Measurements from ENCODE around the gene PRAMEF14.
"Not testable (repeated sequence)": the region's sequence is repeated elsewhere in the genome, so short reads cannot be mapped to it uniquely, and the experiment has no call there.

The PRAMEF14 gene, protein sequence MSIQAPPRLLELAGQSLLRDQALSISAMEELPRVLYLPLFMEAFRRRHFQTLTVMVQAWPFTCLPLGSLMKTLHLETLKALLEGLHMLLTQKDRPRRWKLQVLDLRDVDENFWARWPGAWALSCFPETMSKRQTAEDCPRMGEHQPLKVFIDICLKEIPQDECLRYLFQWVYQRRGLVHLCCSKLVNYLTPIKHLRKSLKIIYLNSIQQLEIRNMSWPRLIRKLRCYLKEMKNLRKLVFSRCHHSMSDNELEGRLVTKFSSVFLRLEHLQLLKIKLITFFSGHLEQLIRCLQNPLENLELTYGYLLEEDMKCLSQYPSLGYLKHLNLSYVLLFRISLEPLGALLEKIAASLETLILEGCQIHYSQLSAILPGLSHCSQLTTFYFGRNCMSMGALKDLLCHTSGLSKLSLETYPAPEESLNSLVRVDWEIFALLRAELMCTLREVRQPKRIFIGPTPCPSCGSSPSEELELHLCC

DNA sequence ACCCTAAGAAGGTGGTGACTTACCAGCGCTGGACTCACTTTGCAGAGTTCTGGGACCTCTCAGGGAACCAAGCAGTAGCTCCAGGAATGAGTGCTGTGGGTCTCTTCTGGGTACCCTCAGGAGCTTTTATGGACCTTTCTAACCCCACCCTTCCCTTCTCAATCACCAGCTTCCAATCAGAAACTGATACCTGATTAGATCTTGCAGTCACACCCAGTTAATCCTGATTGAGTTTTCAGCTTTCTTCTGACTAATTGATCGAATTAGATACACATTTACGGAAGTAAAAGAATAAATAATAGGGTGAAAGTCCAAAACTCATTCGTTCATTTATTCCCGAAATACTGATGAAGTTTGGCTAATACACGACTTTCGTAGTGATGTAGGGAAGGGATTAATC lies at the start of gene PRAMEF14:
Gene PRAMEF14, minus strand, starts transcription at position 101 of the 400 bp plus-strand sequence. CDS start 1,820 bp downstream, outside the sequence.
- DNase-seq: not testable (repeated sequence)

DNA sequence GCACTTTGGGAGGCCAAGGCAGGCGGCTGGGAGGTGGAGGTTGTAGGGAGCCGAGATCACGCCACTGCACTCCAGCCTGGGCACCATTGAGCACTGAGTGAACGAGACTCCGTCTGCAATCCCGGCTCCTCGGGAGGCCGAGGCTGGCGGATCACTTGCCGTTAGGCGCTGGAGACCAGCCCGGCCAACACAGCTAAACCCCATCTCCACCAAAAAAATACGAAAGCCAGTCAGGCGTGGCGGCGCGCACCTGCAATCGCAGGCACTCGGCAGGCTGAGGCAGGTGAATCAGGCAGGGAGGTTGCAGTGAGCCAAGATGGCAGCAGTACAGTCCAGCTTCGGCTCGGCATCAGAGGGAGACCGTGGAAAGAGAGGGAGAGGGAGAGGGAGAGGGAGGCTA lies 48.4 kb upstream of the PRAMEF14 start:
- DNase-seq: not testable (repeated sequence)

DNA sequence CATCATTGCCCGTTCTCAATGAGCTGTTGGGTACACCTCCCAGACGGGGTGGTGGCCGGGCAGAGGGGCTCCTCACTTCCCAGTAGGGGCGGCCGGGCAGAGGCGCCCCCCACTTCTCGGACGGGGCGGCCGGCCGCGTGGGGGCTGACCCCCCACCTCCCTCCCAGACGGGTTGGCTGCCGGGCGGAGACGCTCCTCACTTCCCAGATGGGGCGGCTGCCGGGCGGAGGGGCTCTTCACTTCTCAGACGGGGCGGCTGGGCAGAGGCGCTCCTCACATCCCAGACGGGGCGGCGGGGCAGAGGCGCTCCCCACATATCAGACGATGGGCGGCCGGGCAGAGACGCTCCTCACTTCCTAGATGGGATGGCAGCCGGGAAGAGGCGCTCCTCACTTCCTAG lies 47.8 kb upstream of the PRAMEF14 start:
- DNase-seq: not testable (repeated sequence)

DNA sequence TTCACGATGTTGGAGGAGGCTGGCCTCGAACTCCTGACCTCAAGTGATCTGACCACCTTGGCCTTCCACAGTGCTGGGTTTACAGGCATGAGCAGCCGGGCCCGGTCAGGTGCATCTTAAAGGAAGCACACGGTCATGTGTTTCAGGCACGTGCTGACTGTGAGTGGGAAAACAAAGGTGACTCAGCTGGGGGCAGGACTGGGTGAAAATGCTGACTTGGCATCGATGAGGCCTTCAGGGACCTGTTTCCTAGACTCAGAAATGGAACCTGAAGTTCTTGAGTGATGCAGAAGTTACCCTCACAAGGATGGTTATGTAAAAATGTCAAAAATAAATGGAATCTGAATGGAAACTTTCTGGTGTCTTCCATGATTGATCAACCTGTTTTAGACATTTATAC lies 46.1 kb upstream of the PRAMEF14 start:
- not testable (repeated sequence) for DNase-seq

DNA sequence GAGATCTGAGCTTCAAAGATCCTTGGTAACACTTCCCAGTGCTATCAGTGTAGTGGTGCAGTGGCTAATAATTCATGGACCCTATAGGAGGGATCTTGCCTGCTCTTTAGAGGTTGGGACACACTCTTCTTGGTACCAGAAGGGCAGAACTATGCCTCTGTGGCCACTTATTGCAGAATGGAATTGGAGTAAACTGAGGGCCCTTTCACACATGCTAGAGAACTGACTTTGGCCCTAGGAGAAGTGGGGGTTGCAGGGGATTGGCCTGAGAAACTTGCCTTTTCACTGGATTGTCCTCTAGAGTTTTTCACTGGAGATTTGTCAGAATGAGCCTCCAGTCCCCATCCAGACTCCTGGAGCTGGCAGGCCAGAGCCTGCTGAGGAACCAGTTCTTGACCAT lies 42.4 kb upstream of the PRAMEF14 start, which contains the start of gene PRAMEF17:
Gene PRAMEF17, plus strand, starts transcription at position 301 of the 400 bp plus-strand sequence. Its CDS starts 26 bp downstream, at position 327.
- not testable (repeated sequence) for DNase-seq

DNA sequence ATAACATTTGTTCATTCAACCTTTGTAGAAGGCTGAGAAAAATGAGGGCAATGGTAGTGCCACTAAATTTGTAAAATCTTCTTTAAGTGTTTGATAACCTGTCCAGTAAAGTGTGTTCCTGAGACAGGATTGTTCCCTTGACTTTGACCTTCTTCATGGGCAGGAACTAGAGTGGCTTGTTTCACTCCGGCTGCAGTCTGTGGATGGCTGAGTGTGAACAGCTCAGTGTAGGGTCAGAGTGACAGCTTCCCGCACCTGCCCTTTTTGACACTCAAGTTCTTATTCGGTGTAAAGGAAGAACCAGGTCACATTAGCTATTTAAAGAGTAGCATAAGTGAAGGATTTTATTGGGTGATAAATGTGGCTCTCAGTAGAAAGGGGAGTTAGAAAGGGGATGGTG lies 33.4 kb upstream of the PRAMEF14 start:
- DNase-seq: not testable (repeated sequence)

DNA sequence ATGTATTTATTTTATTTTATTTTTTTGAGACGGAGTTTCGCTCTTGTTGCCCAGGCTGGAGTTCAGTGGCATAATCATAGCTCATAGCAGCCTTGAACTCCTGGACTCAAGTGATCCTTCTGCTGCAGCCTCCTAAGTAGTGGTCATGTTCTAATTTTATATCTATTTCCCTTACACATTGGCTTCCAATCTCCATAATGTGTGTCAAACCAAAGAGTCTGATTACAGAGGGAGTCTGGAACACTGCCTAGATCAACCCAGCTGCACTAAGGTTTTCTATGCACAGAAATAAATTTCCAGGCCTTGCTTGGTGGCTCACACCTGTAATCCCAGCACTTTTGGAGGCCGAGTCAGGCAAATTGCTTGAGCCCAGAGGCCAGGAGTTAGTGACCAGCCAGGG lies 32.0 kb upstream of the PRAMEF14 start:
- not testable (repeated sequence) for DNase-seq

DNA sequence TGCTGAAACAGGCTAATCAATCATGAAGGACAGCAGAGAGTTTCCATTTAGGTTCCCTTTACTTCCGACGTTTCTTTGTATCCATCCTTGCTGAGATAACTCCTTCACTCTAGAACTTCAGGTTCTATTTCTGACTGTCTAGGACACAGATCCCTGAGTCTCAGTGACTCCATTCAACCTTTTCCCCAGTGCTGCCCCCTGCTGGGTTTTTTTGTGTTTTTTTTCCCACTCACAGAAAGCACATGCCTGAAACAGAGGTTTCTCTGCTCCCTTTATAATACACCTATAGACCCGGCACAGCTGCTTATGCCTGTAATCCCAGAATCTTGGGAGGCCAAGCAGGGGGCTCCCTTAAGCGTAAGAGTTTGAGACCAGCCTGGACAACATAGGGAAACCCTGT lies 21.6 kb upstream of the PRAMEF14 start:
- DNase-seq: not testable (repeated sequence)

DNA sequence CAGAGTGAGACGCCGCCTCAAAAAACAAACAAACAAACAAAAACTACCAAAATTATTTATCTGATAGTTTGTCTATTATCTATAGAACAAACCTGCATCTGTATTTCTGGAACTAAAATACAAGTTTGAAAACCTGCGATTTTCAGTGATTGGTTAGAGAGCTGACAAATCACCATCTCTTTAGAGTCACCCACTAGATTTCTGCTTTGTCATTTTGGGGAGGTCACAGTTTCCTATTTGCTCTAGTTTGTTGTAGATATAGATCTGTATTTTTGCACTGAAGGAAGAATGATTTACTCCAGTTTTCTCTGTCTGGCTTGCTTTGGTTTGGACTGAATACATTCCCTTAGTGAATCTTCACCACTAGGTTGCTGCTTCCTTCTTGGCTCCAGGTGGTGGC lies 19.6 kb upstream of the PRAMEF14 start:
- not testable (repeated sequence) for DNase-seq

DNA sequence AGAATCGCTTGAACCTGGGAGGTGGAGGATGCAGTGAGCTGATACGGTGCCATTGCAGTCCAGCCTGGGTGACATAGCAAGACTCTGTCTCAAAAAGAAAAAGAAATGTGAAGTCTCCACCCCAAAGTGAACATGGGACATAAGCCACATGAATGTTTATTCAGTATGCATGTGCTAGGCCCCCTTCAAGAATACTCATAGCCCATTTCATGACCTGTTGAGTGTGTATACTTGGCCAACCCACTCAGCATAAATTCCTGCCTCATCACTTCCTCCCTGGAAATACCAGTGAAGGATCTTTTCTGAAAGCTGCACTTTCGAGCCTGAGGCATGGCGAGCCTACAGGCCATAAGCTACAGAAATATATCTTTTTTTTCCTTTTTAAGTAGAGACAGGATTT lies 18.0 kb upstream of the PRAMEF14 start:
- DNase-seq: not testable (repeated sequence)

DNA sequence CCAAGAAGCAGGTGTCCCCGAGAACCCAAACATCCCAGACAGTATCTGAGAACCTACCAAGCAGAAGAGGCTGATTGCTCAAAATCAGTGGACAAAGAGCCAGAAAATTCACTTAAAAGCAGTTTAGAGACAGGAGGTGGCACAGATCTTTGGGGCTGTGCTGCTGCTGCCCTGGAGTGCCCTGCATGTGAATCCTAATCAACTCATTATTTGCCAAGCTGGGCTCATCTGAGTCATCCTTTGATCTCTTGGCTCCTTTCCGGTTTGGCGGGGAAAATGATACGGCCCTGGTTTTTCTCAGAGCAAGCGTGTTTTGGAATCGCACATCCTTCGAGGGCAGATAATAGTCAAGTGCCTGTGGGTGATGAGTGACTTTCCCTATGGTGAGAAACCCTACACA lies 15.4 kb upstream of the PRAMEF14 start:
- not testable (repeated sequence) for DNase-seq

DNA sequence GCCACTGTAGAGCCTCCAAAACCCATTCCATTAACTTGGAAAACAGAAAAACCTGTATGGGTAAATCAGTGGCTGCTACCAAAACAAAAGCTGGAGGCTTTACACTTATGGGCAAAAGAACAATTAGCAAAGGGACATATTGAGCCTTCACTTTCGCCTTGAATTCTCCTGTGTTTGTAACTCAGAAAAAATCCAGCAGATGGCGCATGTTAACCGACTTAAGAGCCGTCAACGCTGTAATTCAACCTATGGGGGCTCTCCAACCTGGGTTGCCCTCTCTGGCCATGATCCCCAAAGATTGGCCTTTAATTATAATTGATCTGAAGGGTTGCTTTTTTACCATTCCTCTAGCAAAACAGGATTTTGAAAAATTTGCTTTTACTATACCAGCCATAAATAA lies 9.8 kb upstream of the PRAMEF14 start:
- peak in 1 of 2 donors; percentile 28 for DNase-seq

DNA sequence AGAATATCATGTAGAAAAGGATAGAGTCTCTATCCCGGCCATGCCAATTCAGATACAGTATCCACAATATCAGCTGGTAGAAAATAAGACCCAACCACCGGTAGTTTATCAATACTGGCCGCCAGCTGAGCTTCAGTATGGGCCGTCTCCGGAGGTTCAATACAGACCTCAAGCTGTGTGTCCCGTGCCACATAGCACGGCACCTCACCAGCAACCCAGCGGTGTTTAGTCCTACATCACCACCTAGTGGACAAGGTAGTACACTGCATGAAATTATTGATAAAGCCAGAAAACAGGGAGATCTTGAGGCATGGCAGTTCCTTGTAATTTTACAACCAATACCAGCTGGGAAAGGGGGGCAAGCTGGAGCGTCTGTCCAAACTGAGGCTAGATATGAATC lies 7.5 kb upstream of the PRAMEF14 start:
- DNase-seq: not testable (repeated sequence)

DNA sequence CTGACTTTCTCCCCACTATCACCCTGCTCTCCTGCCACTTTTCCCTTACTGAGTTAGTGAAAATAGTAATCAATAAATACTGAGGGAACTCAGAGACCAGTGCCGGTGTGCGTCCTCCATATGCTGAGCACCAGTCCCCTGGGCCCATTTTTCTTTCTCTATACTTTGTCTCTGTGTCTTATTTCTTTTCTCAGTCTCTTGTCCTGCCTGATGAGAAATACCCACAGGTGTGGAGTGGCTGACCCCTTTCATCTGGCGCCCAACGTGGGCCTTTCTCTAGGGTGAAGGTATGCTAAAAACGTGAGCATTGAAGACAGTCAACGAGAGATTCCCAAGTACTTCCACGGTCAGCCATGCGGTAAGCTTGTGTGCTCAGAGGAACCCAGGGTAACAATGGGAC lies 6.5 kb upstream of the PRAMEF14 start:
- not testable (repeated sequence) for DNase-seq

DNA sequence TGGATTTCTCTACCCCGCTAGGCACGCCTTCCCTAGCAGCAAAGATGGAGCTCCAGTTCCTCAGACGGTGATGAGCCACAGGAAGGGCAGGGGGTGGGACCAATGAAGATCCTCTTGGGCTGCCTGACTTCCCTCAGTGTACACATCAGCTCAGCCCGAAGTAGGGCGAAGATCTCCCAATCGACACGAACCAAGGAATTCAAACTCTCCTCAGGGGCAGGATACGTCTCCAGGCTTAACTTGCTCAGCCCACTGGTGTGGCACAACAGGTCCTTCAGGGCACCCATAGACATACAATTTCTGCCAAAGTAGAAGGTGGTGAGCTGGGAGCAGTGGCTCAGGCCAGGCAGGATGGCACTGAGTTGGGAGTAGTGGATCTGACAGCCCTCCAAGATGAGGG lies 4.4 kb downstream of the PRAMEF14 start:
- DNase-seq: not testable (repeated sequence)

DNA sequence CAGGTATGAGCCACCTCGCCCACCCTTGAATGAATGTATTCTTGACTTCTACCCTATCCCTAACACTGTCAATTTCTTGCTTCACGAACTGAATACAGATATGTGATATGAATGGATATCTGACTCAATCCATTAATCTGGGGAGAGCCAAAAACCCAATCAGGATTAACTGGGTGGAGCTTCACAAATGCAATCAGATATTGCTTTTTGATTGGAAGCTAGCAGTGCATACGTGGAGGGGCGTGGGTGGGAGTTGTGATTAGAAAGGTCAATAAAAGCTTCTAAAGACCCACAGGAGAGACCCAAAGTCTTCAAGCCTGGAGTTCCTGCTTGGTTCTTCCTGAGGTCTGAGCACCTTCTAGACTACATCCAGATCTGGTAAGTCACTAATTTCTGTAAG lies 31.7 kb downstream of the PRAMEF14 start, which contains the start of gene PRAMEF15:
Gene PRAMEF15, plus strand, starts transcription at position 301 of the 400 bp plus-strand sequence. CDS start 2,827 bp downstream, outside the sequence.
- DNase-seq: not testable (repeated sequence)

DNA sequence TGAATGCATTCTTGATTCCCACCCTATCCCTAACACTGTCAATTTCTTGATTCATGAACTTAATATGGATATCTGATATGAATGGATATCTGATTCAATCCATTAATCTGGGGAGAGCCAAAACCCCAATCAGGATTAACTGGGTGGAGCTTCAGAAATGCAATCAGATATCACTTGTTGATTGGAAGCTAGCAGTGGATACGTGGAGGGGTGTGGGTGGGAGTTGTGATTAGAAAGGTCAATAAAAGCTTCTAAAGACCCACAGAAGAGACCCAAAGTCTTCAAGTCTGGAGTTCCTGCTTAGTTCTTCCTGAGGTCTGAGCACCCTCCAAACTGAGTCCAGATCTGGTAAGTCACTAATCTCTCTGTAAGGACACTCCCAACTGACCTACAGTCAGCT lies 43.7 kb downstream of the PRAMEF14 start, which contains the start of gene PRAMEF33:
Gene PRAMEF33, plus strand, starts transcription at position 301 of the 400 bp plus-strand sequence. CDS start 2,416 bp downstream, outside the sequence.
- DNase-seq: not testable (repeated sequence)

DNA sequence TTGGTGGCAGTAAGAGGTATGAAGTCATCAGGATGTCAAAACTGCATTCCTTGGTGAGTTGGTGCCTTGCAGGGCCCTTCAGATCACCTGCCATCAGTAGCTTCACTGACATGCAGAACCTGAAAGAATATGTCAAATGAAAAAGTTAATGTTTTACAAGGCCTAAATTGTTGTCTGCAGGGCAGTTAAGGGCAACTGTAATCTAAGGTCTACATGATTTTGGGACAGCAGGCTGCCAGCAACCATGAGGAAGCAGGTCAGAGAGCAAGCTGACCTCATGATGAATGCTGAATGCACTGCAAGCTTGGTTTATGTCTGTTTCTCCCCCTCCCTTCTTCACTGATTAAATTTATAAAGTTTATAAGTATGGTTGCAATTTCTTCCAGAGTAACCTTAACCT lies 44.7 kb downstream of the PRAMEF14 start:
- not testable (repeated sequence) for DNase-seq

DNA sequence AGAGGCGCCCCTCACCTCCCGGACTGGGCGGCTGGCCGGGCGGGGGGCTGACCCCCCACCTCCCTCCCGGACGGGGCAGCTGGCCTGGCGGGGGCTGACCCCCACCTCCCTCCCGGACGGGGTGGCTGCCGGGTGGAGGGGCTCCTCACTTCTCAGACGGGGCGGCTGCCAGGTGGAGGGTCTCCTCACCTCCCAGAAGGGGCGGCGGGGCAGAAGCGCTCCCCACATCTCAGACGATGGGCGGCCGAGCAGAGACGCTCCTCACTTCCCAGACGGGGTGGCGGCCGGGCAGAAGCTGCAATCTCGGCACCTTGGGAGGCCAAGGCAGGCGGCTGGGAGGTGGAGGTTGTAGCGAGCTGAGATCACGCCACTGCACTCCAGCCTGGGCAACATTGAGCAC lies 48.2 kb downstream of the PRAMEF14 start:
- DNase-seq: not testable (repeated sequence)

DNA sequence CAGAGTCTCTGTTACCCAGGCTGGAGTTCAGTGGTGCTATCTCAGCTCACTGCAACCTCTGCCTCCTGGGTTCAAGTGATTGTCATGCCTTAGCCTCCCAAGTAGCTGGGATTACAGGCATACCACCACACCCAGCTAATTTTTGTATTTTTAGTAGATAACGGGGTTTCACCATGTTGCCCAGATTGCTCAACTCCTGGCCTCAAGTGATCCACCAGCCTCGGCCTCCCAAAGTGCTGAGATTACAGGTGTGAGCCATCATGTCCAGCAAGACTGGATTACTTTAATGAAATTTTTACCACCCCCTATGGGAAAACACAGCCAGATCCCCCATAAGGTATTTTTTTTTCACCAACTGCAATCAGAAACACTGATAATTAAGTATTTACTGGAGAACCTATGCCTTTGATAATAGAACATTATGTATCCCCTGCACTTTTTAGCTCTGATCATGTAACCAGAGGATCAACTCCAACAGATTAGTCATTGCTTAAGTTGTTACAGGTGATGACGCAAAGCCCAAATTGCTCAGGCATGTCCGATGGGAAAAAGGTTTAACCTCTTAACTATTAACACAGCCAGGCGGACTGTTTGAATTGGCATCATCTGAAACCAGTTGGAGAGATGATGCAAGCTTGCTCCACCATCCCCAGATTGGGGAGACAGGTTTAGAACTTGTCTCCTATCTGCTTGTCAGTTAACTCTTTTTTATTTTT lies 49.6 kb downstream of the PRAMEF14 start:
- not testable (repeated sequence) for DNase-seq
